ENCODE data around the gene TRIM8. TPM values are rescaled to one million over a fixed set of nuclear protein-coding genes. Genes with fewer than 3 reads are reported as not detected.

The TRIM8 gene
- total and polyA plus RNA-seq, 2 of the 4 experiments (the other 2 are of a cell fraction), result 25.5 to 126 TPM

DNA sequence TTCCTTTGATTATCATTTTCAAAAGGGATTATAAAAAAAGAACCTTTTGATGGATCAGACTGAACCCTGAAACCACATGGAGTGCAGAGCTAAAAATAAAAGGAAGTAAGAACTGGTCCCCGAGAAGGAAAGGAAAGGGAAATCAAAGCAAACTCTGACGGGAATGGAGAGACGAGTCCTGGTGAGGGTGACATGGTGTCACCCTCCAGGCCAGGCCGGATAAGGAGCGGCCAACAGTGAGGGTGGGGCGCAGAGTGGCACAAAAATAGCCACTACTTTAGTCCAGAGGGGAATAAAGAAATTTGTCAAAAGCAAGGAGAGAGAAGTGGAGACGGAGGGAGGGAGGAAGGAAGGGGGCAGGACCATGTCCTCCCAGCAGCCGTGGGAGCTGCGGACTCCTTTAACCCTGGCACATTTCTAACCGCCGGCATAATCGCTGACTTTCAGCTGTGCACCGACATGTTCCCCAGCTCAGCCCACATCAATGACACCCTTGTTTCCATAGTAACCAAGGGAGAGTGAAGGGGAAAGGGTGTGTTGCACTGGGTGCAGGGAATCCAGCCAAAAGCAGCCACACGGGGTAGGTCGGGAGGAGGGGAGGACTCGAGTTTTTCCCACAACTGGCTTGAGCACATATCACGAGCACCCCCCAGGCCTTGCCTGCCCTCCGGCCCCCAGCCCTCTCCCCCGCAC lies 29.7 kb downstream of the TRIM8 start:
- Histone ChIP-seq H2BK20ac (ENCODE audit: low read depth, low read length) (peak overlapping the region; percentile 93), H4K8ac (ENCODE audit: low read depth in 2 of 2, low read length in 2 of 2) (peak overlapping the region; percentile 78 to 93), H3K23ac (ENCODE audit: low read depth, low read length) (peak overlapping the region; percentile 29), H3K56ac (ENCODE audit: extremely low read depth, insufficient read depth, low read length) (peak overlapping the region; percentile 36; the same call in 1 of the 2 replicates), H3K27me3 (ENCODE audit: control insufficient read depth, insufficient read depth, low read length) (no peaks in the 10 kb centered on the region), H3K14ac (replicated peaks; ENCODE audit: low read depth, low read length) (peak overlapping the region; percentile 93), H2AFZ (replicated peaks; ENCODE audit: low read length, poor library complexity) (peak overlapping the region; percentile 88), H3K79me1 (ENCODE audit: low read depth in 1 of 2, low read length in 2 of 2) (peaks cover 9 to 47% of the 10 kb centered on the region in 2 experiments; a peak in 3 of 4 replicates), H3K9ac (ENCODE audit: low read depth, low read length) (peak overlapping the region; percentile 85), H3K4me2 (ENCODE audit: low read depth, low read length) (peak overlapping the region; percentile 81), H3K9me1 (ENCODE audit: insufficient read depth, low read length) (peaks cover 22% of the 10 kb centered on the region), H3K4me3 (ENCODE audit: insufficient read depth, low read depth, low read length) (peak overlapping the region; percentile 16), H2BK5ac (ENCODE audit: low read depth, low read length, poor library complexity, severe bottlenecking) (peak overlapping the region; percentile 97), H3K18ac (ENCODE audit: low read depth, low read length) (peak overlapping the region; percentile 83), H3K27ac (ENCODE audit: insufficient read depth, low read length) (peak overlapping the region; percentile 89), H3K4me1 (ENCODE audit: control insufficient read depth, insufficient read depth, low read length) (peaks cover 54% of the 10 kb centered on the region), H2BK120ac (ENCODE audit: low read depth, low read length) (peak overlapping the region; percentile 97), H2AK9ac (replicated peaks; ENCODE audit: low read depth, low read length, poor library complexity) (peak overlapping the region; percentile 62), H3K36me3 (ENCODE audit: control insufficient read depth, insufficient read depth, low read length) (no peaks in the 10 kb centered on the region), H2AK5ac (ENCODE audit: low read depth, low read length) (peak overlapping the region; percentile 88; the same call in 1 of the 2 replicates), H3K4ac (ENCODE audit: low read depth, low read length) (peak overlapping the region; percentile 96), H4K5ac (ENCODE audit: low read depth, low read length) (peak overlapping the region; percentile 76), H4K20me1 (ENCODE audit: insufficient read depth, low read length) (no peaks in the 10 kb centered on the region), H4K91ac (ENCODE audit: insufficient read depth, low read depth, low read length) (peak overlapping the region; percentile 97), H3K9me3 (ENCODE audit: control insufficient read depth, insufficient read depth, low read length) (no peaks in the 10 kb centered on the region), H2BK15ac (ENCODE audit: low read depth, low read length) (peak overlapping the region; percentile 46; the same call in 1 of the 3 replicates)
- POLR2A ChIA-PET (ENCODE audit: unreplicated experiment), result no interaction called here
- intact Hi-C loops (cut with micrococcal nuclease), result no loop called here
- in situ Hi-C loops (cut with MboI; ENCODE audit: low sequenced_read_pairs), result no loop called here
- 7% methylated on average over 5 of the region's 19 CpGs; no CpG with 5 or more reads in 1 of the 2 experiments for WGBS, 2 experiments (ENCODE audit: extremely low coverage in 2 of 2, insufficient read length in 1 of 2)
- TF ChIP-seq FOS (IDR thresholded peaks at IDR 0.05; ENCODE audit: low read depth, low read length) (no peak), CHD1 (IDR thresholded peaks at IDR 0.05; ENCODE audit: low read depth, low read length) (no peak), CEBPB (IDR thresholded peaks at IDR 0.05; ENCODE audit: low read depth, low read length) (no peak), RAD21 (IDR thresholded peaks at IDR 0.05; ENCODE audit: low read length) (no peak), MAZ (IDR thresholded peaks at IDR 0.05; ENCODE audit: borderline replicate concordance, low read depth, low read length) (peak; percentile 16; the same call in 1 of the 2 replicates), RFX5 (IDR thresholded peaks at IDR 0.05; ENCODE audit: low read depth, low read length) (peak; percentile 83)
- TF ChIP-seq, protein P1, sequence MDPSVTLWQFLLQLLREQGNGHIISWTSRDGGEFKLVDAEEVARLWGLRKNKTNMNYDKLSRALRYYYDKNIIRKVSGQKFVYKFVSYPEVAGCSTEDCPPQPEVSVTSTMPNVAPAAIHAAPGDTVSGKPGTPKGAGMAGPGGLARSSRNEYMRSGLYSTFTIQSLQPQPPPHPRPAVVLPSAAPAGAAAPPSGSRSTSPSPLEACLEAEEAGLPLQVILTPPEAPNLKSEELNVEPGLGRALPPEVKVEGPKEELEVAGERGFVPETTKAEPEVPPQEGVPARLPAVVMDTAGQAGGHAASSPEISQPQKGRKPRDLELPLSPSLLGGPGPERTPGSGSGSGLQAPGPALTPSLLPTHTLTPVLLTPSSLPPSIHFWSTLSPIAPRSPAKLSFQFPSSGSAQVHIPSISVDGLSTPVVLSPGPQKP (IDR thresholded peaks at IDR 0.05; ENCODE audit: borderline replicate concordance, low read depth, low read length), result no peak
- TF ChIP-seq, protein P2, sequence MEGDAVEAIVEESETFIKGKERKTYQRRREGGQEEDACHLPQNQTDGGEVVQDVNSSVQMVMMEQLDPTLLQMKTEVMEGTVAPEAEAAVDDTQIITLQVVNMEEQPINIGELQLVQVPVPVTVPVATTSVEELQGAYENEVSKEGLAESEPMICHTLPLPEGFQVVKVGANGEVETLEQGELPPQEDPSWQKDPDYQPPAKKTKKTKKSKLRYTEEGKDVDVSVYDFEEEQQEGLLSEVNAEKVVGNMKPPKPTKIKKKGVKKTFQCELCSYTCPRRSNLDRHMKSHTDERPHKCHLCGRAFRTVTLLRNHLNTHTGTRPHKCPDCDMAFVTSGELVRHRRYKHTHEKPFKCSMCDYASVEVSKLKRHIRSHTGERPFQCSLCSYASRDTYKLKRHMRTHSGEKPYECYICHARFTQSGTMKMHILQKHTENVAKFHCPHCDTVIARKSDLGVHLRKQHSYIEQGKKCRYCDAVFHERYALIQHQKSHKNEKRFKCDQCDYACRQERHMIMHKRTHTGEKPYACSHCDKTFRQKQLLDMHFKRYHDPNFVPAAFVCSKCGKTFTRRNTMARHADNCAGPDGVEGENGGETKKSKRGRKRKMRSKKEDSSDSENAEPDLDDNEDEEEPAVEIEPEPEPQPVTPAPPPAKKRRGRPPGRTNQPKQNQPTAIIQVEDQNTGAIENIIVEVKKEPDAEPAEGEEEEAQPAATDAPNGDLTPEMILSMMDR (conservative IDR thresholded peaks at IDR 0.05; ENCODE audit: low read depth, low read length), result no peak
- ATAC-seq (ENCODE audit: low read depth), result peak; percentile 15
- BruUV-seq (replicated peaks), result no TSS peak
- peak; percentile 75 for DNase-seq
- dilution Hi-C loops (cut with HindIII; ENCODE audit: low sequenced_read_pairs, unreplicated experiment), result no loop called here
- CTCF ChIA-PET, result no interaction called here
